Gastrocnemius medialis (tissue), 4 donors: ENCODE data around the gene POGK. TPM values are rescaled to one million over a fixed set of nuclear protein-coding genes. Genes with fewer than 3 reads are reported as not detected.

Experiments used
- ATAC-seq, 2 donors: fragments of 150-250 bp; one replicate each; pipeline ENCODE4 v1.9.1; 2016
- DNase-seq, 2 donors: peaks; one replicate each; pipeline ENCODE4 v3.0.0-alpha.2; 2019
- H3K27ac ChIP-seq, 4 donors: fragments of 200-600 bp; sonication (generic); 1 replicate in 1 of 4; 2 replicates in 3 of 4; pipeline ENCODE4 v1.5.1; 2016 to 2018; ENCODE audit warnings: mild to moderate bottlenecking in 2 of 4, moderate library complexity in 1 of 4
- H3K27me3 ChIP-seq, 3 donors: fragments of 200-600 bp; sonication (generic) in 2 of 3; 1 replicate in 1 of 3; 2 replicates in 2 of 3; pipeline versions ENCODE4 v1.5.1 to v1.6.0; 2016 to 2019; ENCODE audit warnings: mild to moderate bottlenecking in 1 of 3, moderate library complexity in 1 of 3
- H3K36me3 ChIP-seq, 2 donors: fragments of 200-600 bp; sonication (generic) in 1 of 2; one replicate each; pipeline ENCODE4 v1.5.1; 2017 to 2018
- H3K4me1 ChIP-seq, 2 donors: fragments of 200-600 bp; sonication (generic) in 1 of 2; one replicate each; pipeline ENCODE4 v1.5.1; 2016 to 2017; ENCODE audit warnings: mild to moderate bottlenecking in 2 of 2
- H3K4me3 ChIP-seq, 4 donors: fragments of 200-600 bp; sonication (generic) in 3 of 4; 1 replicate in 1 of 4; 2 replicates in 3 of 4; pipeline ENCODE4 v1.5.1; 2016 to 2019; ENCODE audit warnings: mild to moderate bottlenecking in 2 of 4
- H3K9me3 ChIP-seq, 3 donors: fragments of 200-600 bp; sonication (generic) in 2 of 3; 1 replicate in 1 of 3; 2 replicates in 2 of 3; pipeline ENCODE4 v1.5.1; 2016 to 2019
- CTCF ChIP-seq, 5 experiments: fragments of 450-650 bp in 3 of 5; fragments of 200-600 bp in 2 of 5; sonication (generic) in 2 of 5; IDR thresholded peaks in 4 of 5; conservative IDR thresholded peaks in 1 of 5; 1 replicate in 4 of 5; 2 replicates in 1 of 5; pipeline ENCODE4 v1.5.1; 2016 to 2019; ENCODE audit warnings: antibody characterized with exemption in 5 of 5, mild to moderate bottlenecking in 3 of 5, moderate library complexity in 3 of 5
- POLR2A ChIP-seq, 2 donors: fragments of 450-650 bp; IDR thresholded peaks; one replicate each; pipeline ENCODE4 v1.6.1; 2017; ENCODE audit warnings: antibody characterized with exemption in 2 of 2, mild to moderate bottlenecking in 2 of 2, moderate library complexity in 2 of 2
- in situ Hi-C, 4 donors: fragments of 200-750 bp; cut with MboI; loops; one replicate each; pipeline versions ENCODE4 v1.15.0 to v1.8.0; 2017; ENCODE audit warnings: low sequenced_read_pairs in 4 of 4
- intact Hi-C: fragments of 100-400 bp; cut with DNase I; formaldehyde crosslinking; loops from one replicate; pipeline ENCODE4 v1.15.1; 2023; ENCODE audit warnings: low total_unique reads
- total RNA-seq, 4 donors: library from RNA; depleted of rRNA; stranded (reverse); fragments of >200 nt; gene quantifications; one replicate each; pipeline versions ENCODE4 v1.1.0 to v1.2.3, GENCODE V29; 2016

Gene POGK
- total RNA-seq, 4 donors from 2014 or later, result 6.6 to 9.6 (median 9.0) TPM

- in situ Hi-C loops, result loop anchor here in 1 of 4 donors (5.0 kb wide), 1 partner anchor 36 kb away; no protein-coding TSS in a partner anchor
- ATAC-seq, result no peak
These were observed 2.5 kb upstream of the POGK start for GRCh38 chr1:166836733-166837132.

DNA sequence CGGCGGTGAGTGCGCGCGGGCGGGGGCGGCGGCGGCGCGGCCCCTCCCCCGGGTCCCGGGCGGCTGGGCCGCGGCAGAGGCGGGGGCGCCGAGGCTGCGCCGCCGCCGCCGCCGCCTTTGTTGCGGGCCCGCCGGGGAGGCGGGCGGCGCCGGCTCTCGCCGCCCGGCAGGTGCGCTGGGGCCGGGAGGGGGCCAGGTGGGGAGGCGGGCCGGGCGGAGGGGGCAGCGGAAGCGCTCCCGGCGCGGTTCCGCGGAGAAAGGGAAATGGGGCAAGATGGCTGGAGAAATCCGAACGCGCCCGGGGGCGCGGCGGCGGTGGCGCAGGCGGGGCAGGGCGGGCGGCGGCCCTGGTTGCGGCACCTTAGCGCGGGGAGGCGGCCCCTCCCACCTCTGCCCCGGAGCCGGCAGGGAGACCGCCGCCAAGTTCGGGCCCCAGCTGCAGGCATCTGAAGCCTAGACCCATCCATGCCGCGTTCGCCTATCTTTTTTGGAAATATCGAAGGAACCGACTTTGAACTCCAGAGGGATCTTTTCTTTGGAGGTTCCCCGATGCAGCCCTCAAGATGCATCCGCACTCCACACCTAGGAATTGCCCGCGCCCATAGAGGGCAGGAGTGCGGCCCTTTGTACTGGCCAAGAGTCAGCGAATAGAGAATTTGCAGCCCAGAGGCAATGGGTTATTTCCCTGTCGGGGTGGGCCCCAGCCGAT lies 479 bp downstream of the POGK start:
- Histone ChIP-seq H3K4me3 (peak overlapping the region; percentile 63 to 84 (median 68)), H3K9me3 (no peaks in the 10 kb centered on the region), H3K27me3 (no peaks in the 10 kb centered on the region), H3K4me1 (peaks cover 53 to 57% of the 10 kb centered on the region in 2 donors), H3K27ac (peak overlapping the region; percentile 83 to 99 (median 89)), H3K36me3 (peaks cover 0 to 30% of the 10 kb centered on the region in 2 donors)
- peak in 1 of 5 experiments; percentile 35 for TF ChIP-seq CTCF (IDR thresholded peaks at IDR 0.05 in 4 of 5, conservative IDR thresholded peaks at IDR 0.05 in 1 of 5)
- no peak for TF ChIP-seq POLR2A (IDR thresholded peaks at IDR 0.05)
- intact Hi-C loops, result loop anchor here (1.0 to 5.0 kb wide), 3 partner anchors 37 to 672 kb away; partner anchors contain the start of genes FAM78B and TADA1
- in situ Hi-C loops, result loop anchor here in 2 of 4 donors (5.0 kb wide), 2 partner anchors 33 to 38 kb away; partner anchors contain the start of gene TADA1 (in 1 of the 2)
- ATAC-seq, result peak; percentile 65 to 69
- DNase-seq, result peak; percentile 18 to 53

More at GRCh38 chr1:166836733-166837132, 2.5 kb upstream of the POGK start:
- H3K4me1 ChIP-seq, result peaks cover 27 to 29% of the 10 kb centered on the region in 2 donors
- no peaks in the 10 kb centered on the region for H3K9me3 ChIP-seq
- H3K36me3 ChIP-seq, result peaks cover 0 to 8% of the 10 kb centered on the region in 2 donors
- intact Hi-C loops, result loop anchor here (5.0 kb wide), 1 partner anchor 669 kb away; the partner anchor contains the start of gene FAM78B
- H3K27ac ChIP-seq, result no peak overlapping the region
- H3K27me3 ChIP-seq, result no peaks in the 10 kb centered on the region
- no peak for TF ChIP-seq POLR2A (IDR thresholded peaks at IDR 0.05)
- no peak for TF ChIP-seq CTCF (IDR thresholded peaks at IDR 0.05 in 4 of 5, conservative IDR thresholded peaks at IDR 0.05 in 1 of 5)
- H3K4me3 ChIP-seq, result no peak overlapping the region
- DNase-seq, result no peak

- in situ Hi-C loops, result loop anchor here in 1 of 4 donors (5.0 kb wide), 1 partner anchor 37 kb away; the partner anchor contains the start of gene TADA1
- no peak for DNase-seq
- intact Hi-C loops, result no loop called here
These were observed 1.3 kb downstream of the POGK start for GRCh38 chr1:166840309-166841274.

More at GRCh38 chr1:166840309-166841274, 1.3 kb downstream of the POGK start:
- Histone ChIP-seq H3K9me3 (no peaks in the 10 kb centered on the region), H3K4me1 (peaks cover 61 to 64% of the 10 kb centered on the region in 2 donors), H3K4me3 (peak overlapping the region; percentile 59 to 80 (median 68)), H3K27me3 (no peaks in the 10 kb centered on the region), H3K36me3 (peaks cover 0 to 30% of the 10 kb centered on the region in 2 donors), H3K27ac (peak overlapping the region; percentile 77 to 99 (median 87))
- ATAC-seq, result no peak
- no peak for TF ChIP-seq CTCF (IDR thresholded peaks at IDR 0.05 in 4 of 5, conservative IDR thresholded peaks at IDR 0.05 in 1 of 5)
